ENCODE data around the gene LRRC75A. TPM values are rescaled to one million over a fixed set of nuclear protein-coding genes. Genes with fewer than 3 reads are reported as not detected.

The LRRC75A gene
- total and polyA plus RNA-seq, 2 experiments from 2014 or later: 10.7 to 18.0 TPM

- Histone ChIP-seq H3K27ac (no peak overlapping the region), H3K9me2 (replicated peaks; ENCODE audit: insufficient read depth) (no peaks in the 10 kb centered on the region), H4K20me1 (ENCODE audit: insufficient read depth, poor library complexity, severe bottlenecking) (no peaks in the 10 kb centered on the region), H3K4me3 (no peak overlapping the region), H3K27me3 (no peaks in the 10 kb centered on the region), H3K36me3 (replicated peaks; ENCODE audit: insufficient read depth, low read depth) (no peaks in the 10 kb centered on the region), H3K4me1 (ENCODE audit: insufficient read depth) (peaks cover 47% of the 10 kb centered on the region), H3K9me3 (ENCODE audit: low read depth) (no peaks in the 10 kb centered on the region), H3K4me2 (no peak overlapping the region), H2AFZ (no peak overlapping the region), H3K79me2 (peaks cover 53% of the 10 kb centered on the region)
- TF ChIP-seq EZH2 (IDR thresholded peaks at IDR 0.05; ENCODE audit: borderline replicate concordance) (no peak), CTCF (IDR thresholded peaks at IDR 0.05; ENCODE audit: poor library complexity) (no peak), EZH2phosphoT487 (IDR thresholded peaks at IDR 0.05; ENCODE audit: low read depth, severe bottlenecking, unreplicated experiment) (no peak)
- no peak for DNase-seq (ENCODE audit: low spot score)
- WGBS (ENCODE audit: low lambda C conversion rate, missing lambda C conversion rate): 93% methylated on average over 8 of the region's 8 CpGs
Observed at GRCh38 chr17:16483021-16483645, 8.9 kb downstream of the LRRC75A start.

- 91% methylated on average over 8 of the region's 8 CpGs for WGBS (ENCODE audit: low lambda C conversion rate, missing lambda C conversion rate)
- no peaks in the 10 kb centered on the region for H3K27me3 ChIP-seq
- no peak overlapping the region for H3K4me3 ChIP-seq
- H3K79me2 ChIP-seq: peaks cover 47% of the 10 kb centered on the region
- H3K4me1 ChIP-seq (ENCODE audit: insufficient read depth): peaks cover 47% of the 10 kb centered on the region
- H3K27ac ChIP-seq: no peak overlapping the region
- H3K9me2 ChIP-seq (replicated peaks; ENCODE audit: insufficient read depth): no peaks in the 10 kb centered on the region
- no peak overlapping the region for H3K4me2 ChIP-seq
- no peaks in the 10 kb centered on the region for H4K20me1 ChIP-seq (ENCODE audit: insufficient read depth, poor library complexity, severe bottlenecking)
- no peaks in the 10 kb centered on the region for H3K9me3 ChIP-seq (ENCODE audit: low read depth)
- no peak overlapping the region for H2AFZ ChIP-seq
- H3K36me3 ChIP-seq (replicated peaks; ENCODE audit: insufficient read depth, low read depth): no peaks in the 10 kb centered on the region
- no peak for DNase-seq (ENCODE audit: low spot score)
- TF ChIP-seq CTCF (IDR thresholded peaks at IDR 0.05; ENCODE audit: poor library complexity) (no peak), EZH2 (IDR thresholded peaks at IDR 0.05; ENCODE audit: borderline replicate concordance) (no peak), EZH2phosphoT487 (IDR thresholded peaks at IDR 0.05; ENCODE audit: low read depth, severe bottlenecking, unreplicated experiment) (no peak)
Observed at GRCh38 chr17:16482253-16482652, 9.7 kb downstream of the LRRC75A start.

GRCh38 chr17:16480995-16481394, 11.0 kb downstream of the LRRC75A start:
- Histone ChIP-seq H2AFZ (no peak overlapping the region), H3K4me1 (ENCODE audit: insufficient read depth) (peaks cover 37% of the 10 kb centered on the region), H3K79me2 (peaks cover 41% of the 10 kb centered on the region), H3K9me2 (replicated peaks; ENCODE audit: insufficient read depth) (no peaks in the 10 kb centered on the region), H4K20me1 (ENCODE audit: insufficient read depth, poor library complexity, severe bottlenecking) (no peaks in the 10 kb centered on the region), H3K4me3 (no peak overlapping the region), H3K4me2 (no peak overlapping the region), H3K36me3 (replicated peaks; ENCODE audit: insufficient read depth, low read depth) (no peaks in the 10 kb centered on the region), H3K9me3 (ENCODE audit: low read depth) (no peaks in the 10 kb centered on the region), H3K27ac (no peak overlapping the region), H3K27me3 (no peaks in the 10 kb centered on the region)
- TF ChIP-seq CTCF (IDR thresholded peaks at IDR 0.05; ENCODE audit: poor library complexity): no peak
- no peak for TF ChIP-seq EZH2phosphoT487 (IDR thresholded peaks at IDR 0.05; ENCODE audit: low read depth, severe bottlenecking, unreplicated experiment)
- TF ChIP-seq EZH2 (IDR thresholded peaks at IDR 0.05; ENCODE audit: borderline replicate concordance): no peak
- WGBS (ENCODE audit: low lambda C conversion rate, missing lambda C conversion rate): 96% methylated on average over 6 of the region's 6 CpGs
- no peak for DNase-seq (ENCODE audit: low spot score)
